G401.6 (cell line): Measurements from ENCODE around the gene TACC2.

Experiments
- FAIRE-seq: peaks from 2 replicates; lab custom pipeline; 2012; peaks lifted over from hg19 to GRCh38; lab: Jason Lieb, UNC

The TACC2 gene

GRCh38 chr10:122030200-122030552 lies 41.2 kb downstream of the TACC2 start:
- no peak for FAIRE-seq

- no peak for FAIRE-seq
Observed at GRCh38 chr10:122033224-122033926, 44.4 kb downstream of the TACC2 start.

GRCh38 chr10:122034149-122034756 lies 45.3 kb downstream of the TACC2 start:
- FAIRE-seq, result no peak

- no peak for FAIRE-seq
Observed at GRCh38 chr10:122040786-122041185, 51.8 kb downstream of the TACC2 start.

GRCh38 chr10:122042836-122043235 lies 53.9 kb downstream of the TACC2 start:
- no peak for FAIRE-seq

- no peak for FAIRE-seq
Observed at GRCh38 chr10:122044045-122044661, 55.2 kb downstream of the TACC2 start.

- no peak for FAIRE-seq
Observed at GRCh38 chr10:122044713-122045112, 55.8 kb downstream of the TACC2 start.

GRCh38 chr10:122045212-122045611 lies 56.2 kb downstream of the TACC2 start:
- no peak for FAIRE-seq

- no peak for FAIRE-seq
Observed at GRCh38 chr10:122047560-122047959, 58.6 kb downstream of the TACC2 start.

GRCh38 chr10:122049076-122049475 lies 60.1 kb downstream of the TACC2 start:
- FAIRE-seq, result no peak

GRCh38 chr10:122050311-122050710 lies 61.3 kb downstream of the TACC2 start:
- FAIRE-seq, result no peak

GRCh38 chr10:122050811-122051210 lies 61.8 kb downstream of the TACC2 start:
- FAIRE-seq, result no peak

GRCh38 chr10:122051609-122052385 lies 62.8 kb downstream of the TACC2 start:
- FAIRE-seq, result no peak

- FAIRE-seq, result no peak
Observed at GRCh38 chr10:122052701-122053100, 63.7 kb downstream of the TACC2 start.

- no peak for FAIRE-seq
Observed at GRCh38 chr10:122053314-122053713, 64.4 kb downstream of the TACC2 start.

GRCh38 chr10:122054048-122055025 lies 65.4 kb downstream of the TACC2 start:
- no peak for FAIRE-seq

- no peak for FAIRE-seq
Observed at GRCh38 chr10:122055252-122055651, 66.3 kb downstream of the TACC2 start.

- FAIRE-seq, result no peak
Observed at GRCh38 chr10:122056431-122057094, 67.6 kb downstream of the TACC2 start.

- no peak for FAIRE-seq
Observed at GRCh38 chr10:122057841-122058413, 69.0 kb downstream of the TACC2 start.

GRCh38 chr10:122060250-122060649 lies 71.3 kb downstream of the TACC2 start:
- no peak for FAIRE-seq
